SIG-M5 (cell line): ENCODE data around the gene RNU5D-1.
"Not testable (repeated sequence)": the region's sequence is repeated elsewhere in the genome, so short reads cannot be mapped to it uniquely, and the experiment has no call there.

Experiments
- DNase-seq: peaks from one replicate; lab custom pipeline; 2025; lab: John Stamatoyannopoulos, UW

Gene RNU5D-1

DNA sequence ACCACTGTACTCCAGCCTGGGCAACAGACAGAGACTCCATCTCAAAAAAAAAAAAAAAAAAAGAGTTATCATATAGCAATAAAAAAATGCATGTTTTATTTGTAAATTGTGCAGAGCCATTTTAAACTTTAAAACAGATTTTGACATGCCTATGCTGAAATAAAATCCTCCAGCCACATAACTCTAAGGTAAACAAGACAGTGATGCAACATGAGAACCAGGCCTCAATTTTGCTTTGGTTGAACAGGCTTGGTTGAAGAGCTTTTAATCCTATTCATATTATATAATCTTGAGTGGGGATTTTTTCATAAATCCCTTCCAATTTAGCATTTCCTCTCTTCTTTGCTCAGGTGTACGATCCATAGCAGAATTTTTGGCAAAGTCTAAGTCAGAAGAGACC, 30.4 kb downstream of the RNU5D-1 start:
- no peak for DNase-seq

DNA sequence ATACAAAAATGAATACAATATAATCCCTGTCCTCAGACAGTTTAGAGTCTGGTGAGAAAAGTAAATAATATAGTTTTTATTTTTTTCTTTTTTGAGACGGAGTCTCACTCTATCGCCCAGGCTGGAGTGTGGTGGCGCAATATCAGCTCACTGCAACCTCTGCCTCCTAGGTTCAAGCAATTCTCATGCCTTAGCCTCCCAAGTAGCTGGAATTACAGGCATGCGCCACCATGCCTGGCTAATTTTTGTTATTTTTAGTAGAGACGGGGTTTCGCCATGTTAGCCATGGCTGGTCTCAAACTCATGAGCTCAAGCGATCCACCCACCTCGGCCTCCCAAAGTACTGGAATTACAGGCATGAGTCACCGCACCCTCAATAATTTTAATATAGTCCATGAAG, 31.6 kb downstream of the RNU5D-1 start:
- not testable (repeated sequence) for DNase-seq

DNA sequence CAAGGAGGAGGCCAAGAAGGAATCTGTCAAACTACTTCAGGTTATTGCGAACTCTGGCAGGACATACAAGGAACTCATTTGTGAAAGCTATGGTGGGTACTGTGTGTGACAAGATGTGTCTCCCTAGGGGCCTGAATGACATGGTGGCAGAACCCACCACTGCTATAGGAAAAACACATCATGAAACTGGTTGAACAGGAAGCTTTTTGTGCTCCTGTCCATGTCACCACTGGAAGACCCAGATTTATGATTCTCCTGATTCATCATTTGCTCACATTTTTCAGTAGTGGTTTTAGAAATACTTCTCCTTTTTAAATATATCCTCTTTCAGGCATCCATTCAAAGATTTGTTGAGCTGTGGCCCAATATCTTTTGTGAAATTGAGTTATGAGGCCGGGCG, 32.8 kb downstream of the RNU5D-1 start:
- peak; percentile 34 for DNase-seq

DNA sequence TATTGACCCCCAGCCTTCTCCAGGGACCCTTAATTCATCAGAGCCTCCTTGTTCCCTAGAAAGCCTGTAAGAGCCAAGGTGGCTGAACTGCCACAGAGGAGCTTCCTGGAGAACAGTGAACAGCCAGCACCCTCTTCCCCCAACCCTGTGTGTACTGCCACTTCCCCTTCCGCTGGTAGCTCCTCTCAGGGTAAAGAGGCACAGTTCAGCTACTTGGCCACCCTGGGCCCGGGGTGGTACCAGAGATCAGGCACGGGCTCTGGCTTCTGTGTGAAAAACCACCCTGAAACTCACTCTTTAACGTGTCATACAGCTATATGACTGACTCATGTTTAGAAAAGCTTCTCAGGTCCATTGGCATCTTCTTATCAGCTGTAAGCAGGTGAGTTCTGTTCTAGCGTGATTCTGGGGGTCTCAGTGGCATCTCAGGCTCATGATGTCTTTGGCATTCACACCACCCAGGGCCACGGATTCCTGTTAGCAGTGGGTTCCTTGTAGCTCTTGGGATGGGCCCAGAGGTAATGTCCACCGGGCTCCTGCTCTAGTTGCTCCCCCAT, 34.1 kb downstream of the RNU5D-1 start:
- DNase-seq = no peak

DNA sequence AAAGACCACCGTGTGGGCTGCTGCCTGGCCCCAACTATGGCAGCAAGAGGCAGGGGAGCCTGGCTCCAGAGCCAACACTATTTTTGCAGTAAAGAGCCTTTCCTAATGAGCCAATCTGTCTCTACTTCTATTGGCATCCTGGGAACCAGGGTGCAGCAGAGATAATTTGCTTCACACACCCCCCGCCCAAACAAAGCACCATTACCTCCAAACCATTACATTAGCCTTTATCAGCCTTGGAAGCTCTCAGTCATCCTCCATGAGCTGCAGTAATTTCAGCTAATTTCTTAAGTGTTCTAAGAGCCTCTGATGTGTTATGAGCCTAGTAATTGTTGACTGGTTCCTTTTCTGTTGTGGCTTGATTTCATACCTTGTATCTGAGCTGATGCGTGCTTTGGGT, 34.9 kb downstream of the RNU5D-1 start:
- DNase-seq = no peak

DNA sequence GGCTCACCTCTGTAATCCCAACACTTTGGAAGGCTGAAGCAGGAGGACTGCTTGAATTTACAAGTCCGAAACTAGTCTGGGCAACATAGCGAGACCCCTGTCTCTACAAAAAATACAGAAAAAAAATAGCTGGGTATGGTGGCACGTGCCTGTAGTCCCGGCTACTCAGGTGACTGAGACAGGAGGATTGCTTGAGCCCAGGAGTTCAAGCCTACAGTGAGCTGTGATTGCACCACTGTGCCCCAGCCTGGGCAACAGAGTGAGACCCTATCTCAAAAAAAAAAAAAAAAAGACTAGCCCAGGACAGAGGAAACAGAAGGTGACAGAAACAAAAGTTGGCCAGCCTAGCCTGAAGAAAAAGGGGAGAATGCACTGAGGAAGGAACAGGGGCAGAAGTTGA, 35.3 kb downstream of the RNU5D-1 start:
- DNase-seq = no peak

DNA sequence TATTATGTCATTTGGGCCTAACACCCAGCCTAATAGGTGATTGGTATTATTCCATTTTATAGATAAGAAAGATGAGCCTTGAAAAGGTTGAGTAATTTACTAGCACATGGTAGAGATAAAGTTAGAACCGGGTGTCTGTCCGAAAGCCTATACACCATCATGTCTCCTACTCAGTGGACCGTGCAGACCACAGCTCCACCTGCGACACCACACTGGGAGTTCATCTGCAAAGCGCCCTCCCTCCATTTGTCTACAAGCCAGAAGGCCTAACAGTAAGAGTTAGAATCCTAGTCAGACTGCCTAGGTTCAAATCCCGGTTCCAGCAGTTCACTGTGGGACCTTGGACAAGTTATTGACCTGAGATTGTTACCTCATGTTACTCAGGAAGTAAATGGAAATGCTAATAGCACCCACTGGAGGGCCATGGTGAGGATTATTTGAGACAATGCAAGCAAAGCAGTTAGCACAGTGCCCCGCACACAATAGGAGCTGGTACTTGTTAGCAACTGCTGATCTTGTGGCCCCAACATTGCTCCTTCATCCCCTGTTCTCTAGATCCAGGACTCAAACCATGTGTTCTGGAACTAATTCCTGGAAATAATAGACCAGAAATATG, 36.0 kb downstream of the RNU5D-1 start:
- DNase-seq = no peak

DNA sequence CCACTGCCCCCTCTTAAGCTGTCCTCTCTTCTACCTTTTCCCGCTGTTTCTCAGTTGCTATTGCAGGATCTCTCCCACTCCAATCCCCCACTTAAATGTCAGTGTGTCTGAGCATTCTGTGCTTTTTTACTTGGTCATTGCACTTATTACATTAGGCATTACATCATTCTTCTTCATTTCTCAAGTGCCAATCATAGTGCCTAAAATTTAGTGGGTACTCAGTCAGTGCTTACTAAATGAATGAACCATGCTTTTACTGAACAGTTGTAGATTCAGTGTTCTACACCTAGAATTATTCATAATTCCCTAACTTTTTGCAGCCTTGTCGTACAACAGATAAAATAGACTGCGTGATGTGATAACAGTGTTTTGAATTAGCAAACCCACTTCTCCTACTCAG, 37.1 kb downstream of the RNU5D-1 start:
- DNase-seq = no peak

DNA sequence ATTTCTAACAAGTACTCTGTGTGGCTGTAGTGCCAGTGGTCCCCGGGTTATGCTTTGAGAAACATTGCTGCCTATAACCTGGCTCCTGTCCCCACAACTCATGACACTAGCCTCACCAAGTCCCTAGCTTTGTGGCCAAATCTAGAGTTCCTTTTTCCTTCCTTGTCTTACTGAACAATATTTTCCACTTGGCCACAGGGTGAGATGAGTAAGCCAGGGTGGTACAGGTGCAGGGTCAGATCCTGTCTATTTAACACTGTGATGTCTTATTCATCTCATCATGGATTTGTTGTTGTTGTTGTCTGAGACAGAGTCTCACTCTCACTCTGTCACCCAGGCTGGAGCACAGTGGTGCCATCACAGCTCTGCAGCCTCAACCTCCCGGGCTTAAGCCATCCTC, 37.8 kb downstream of the RNU5D-1 start:
- no peak for DNase-seq

DNA sequence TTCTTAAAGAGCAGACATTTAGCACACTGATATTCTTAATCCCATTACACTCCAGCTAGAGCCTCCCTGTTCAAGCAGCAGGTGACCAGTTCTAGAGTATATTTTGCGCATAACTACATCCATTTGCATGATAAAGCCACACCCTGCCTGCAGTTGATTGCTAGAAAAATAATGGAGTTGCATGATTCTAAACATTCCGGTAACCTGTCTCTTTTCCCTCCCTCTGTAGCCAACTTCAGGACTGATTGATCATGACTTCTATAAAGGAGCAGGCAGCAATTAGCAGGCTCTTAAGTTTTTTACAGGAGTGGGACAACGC, 41.6 kb downstream of the RNU5D-1 start:
- no peak for DNase-seq

DNA sequence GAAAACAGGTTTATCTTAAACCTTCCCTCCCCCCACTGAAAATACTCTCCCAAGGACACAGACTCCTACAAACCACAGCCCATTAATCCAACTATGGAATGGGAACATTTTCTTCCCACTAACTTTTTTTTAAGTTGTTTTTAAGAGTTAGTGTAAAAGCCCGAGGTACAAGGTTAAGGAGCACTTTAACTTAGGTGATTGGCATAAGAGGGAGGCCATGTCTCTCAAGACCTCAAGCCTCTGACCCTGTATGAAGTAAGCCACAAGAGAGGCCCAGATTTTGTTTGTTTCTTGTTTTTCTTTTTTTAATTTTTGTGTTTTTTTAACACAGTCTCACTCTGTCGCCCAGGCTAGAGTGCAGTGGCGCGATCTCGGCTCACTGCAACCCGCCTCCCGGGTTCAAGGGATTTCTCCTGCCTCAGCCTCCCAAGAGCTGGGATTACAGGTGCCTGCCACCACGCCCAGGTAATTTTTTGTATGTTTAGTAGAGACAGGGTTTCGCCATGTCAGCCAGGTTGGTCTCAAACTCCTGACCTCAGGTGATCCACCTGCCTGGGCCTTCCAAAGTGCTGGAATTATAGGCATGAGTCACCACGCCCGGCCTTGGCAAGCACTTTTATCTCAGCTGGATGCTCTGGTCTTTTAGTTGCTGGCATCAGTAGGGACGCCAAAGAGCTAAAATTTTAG, 42.1 kb downstream of the RNU5D-1 start:
- DNase-seq = no peak

DNA sequence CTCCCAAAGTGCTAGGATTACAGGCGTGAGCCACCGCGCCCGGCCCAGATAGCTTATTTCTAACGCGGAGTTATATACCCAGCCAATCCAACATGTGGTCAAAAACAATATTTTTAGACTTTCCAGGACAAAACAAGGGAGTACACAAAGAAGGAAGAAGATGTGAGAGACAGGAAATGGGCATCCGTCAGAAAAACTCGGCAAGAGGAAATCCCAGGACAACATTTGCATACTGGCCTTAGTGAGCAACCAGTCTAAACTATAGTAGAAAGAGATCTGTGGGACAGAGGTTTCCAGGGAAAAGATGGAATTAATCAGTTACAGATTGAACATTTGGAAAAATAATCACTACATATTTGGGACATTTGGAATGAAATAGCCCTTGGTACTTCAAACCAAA, 45.1 kb downstream of the RNU5D-1 start:
- no peak for DNase-seq

DNA sequence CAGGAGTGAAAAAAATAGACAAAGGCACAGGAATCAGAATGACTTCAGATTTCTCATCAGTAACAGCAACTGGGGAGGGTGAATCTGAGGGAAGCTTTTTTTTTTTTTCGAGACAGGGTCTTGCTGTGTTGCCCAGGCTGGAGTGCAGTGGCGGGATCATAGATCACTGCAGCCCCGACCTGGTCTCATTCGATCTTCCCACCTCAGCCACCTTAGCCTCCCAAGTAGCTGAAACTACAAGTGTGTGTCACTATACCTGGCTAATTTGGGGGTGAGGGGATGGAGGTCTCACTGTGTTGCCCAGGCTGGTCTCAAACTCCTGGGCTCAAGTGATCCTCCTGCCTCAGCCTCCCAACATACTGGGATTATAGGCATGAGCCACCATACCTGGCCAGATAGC, 45.8 kb downstream of the RNU5D-1 start:
- no peak for DNase-seq

DNA sequence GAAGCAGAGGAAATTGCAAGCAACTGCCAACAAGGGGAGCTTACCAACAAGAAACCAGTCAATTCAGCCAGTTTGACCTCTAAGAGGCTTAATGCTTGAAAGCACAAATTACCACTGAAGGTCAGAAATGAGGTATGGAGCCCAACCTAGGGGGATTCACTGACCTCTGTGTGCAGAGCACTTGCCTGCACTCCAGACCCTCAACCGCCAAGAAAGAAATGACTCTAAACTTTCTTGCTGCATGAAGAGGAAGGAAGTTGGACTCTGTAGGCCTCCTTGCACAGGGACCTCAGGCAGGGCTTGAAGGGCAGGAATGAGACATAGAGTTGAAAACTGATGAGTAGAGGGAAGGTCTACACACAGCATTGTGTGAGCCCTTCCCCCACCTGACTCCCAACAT, 46.4 kb downstream of the RNU5D-1 start:
- DNase-seq = no peak

DNA sequence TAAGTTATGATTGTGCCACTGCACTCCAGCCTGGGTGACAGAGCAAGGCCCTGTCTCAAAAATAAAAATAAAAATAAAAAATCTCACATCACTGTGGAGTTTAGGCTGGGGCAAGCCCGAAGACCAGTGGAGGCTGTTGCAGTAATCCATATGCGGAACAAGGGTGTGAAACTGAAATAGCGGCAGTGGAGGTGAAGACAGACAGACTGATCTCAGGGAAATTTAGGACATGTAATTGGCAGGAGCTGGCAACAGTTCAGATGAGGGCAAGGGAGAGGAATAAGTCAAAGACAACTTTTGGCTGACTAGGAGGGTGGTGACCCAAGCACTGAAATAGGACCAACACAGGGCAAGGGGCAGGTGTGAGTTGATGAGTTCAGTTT, 48.1 kb downstream of the RNU5D-1 start:
- no peak for DNase-seq

DNA sequence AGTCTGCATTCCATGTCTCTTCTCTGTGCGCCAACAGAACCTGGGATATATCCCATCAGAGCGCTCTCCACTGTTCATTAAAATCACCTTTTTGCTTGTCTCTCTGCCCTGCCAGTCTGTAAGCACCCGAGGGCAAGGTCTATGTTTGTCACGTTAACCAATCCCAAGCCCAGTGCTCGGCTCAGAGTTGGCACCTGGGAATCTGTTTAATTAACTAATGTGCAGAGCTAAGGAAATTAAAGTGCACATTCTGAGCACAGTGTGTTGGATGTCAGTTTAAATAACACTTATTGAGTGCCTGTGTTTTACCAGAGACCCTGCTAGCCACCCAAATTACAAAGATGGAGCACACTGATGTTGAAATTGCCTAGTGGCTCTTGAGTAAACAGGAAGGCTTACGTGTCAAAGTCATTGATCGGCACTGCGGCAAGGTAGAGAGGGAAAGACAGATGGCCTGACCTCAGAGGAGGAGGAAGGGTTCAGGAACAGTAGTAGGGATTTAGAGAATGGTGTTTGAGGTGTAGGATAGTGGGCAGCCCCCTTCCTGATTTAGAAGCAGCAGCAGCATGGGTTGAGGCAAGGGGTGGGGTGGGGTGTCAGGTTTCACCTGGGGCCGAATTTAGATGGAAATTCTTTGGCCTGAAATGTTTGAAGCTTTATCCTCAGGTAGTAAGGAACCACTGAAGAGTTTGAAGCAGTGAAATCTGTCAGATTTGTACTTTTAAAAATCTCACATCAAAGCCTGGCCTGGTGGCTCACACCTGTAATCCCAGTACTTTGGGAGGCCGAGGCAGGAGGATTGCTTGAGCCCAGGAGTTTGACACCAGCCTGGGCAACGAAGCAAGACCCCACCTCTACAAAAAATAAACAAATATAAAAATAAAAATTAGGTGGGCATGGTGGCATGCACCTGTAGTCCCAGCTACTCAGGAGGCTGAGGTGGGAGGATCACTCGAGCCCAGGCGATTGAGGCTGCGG, 48.8 kb downstream of the RNU5D-1 start:
- DNase-seq = no peak
